ENCODE measurements around the gene ITCH. TPM values are rescaled to one million over a fixed set of nuclear protein-coding genes. Genes with fewer than 3 reads are reported as not detected.

ITCH gene
- total RNA-seq, 1 donor from 2014 or later, result 42.7 TPM

DNA sequence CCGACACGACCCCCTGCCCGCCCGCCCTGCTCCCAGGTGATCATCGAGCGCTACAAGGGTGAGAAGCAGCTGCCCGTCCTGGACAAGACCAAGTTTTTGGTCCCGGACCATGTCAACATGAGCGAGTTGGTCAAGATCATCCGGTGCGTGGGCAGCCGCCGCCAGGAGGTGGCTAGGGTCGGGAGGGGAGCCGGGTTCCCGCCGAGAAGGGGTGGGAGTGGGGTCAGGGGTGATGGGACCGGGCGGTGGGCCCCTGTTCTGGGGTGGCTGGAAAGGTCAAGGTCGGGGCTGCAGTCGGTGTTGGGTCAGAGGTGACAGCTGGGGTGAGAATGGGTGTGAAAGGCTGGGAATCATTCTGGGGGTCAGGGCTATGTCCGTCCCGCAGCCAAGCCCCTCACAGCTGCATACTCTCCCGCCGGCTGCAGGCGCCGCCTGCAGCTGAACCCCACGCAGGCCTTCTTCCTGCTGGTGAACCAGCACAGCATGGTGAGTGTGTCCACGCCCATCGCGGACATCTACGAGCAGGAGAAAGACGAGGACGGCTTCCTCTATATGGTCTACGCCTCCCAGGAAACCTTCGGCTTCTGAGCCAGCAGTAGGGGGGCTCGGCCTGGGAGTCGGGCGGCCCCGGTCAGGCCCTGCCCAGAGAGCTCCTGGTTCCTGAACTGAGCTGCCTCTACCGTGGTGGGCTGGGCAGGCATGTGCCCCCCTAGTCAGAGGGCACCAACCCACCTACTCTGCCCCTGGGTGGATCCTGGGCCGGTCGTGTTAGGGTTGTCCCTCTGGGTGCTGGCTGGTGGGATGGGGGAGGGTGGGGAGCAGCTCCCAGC, 196.5 kb downstream of the ITCH start:
- TF ChIP-seq, protein P1, sequence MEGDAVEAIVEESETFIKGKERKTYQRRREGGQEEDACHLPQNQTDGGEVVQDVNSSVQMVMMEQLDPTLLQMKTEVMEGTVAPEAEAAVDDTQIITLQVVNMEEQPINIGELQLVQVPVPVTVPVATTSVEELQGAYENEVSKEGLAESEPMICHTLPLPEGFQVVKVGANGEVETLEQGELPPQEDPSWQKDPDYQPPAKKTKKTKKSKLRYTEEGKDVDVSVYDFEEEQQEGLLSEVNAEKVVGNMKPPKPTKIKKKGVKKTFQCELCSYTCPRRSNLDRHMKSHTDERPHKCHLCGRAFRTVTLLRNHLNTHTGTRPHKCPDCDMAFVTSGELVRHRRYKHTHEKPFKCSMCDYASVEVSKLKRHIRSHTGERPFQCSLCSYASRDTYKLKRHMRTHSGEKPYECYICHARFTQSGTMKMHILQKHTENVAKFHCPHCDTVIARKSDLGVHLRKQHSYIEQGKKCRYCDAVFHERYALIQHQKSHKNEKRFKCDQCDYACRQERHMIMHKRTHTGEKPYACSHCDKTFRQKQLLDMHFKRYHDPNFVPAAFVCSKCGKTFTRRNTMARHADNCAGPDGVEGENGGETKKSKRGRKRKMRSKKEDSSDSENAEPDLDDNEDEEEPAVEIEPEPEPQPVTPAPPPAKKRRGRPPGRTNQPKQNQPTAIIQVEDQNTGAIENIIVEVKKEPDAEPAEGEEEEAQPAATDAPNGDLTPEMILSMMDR (conservative IDR thresholded peaks at IDR 0.05; ENCODE audit: low read depth, low read length), result no peak
- no peak for DNase-seq (ENCODE audit: low read depth)
- no peak overlapping the region for H3K4me3 ChIP-seq (ENCODE audit: low read depth, low read length)

- TF ChIP-seq, protein P1 (conservative IDR thresholded peaks at IDR 0.05; ENCODE audit: low read depth, low read length), result no peak
- no peak for DNase-seq (ENCODE audit: low read depth)
- no peak overlapping the region for H3K4me3 ChIP-seq (ENCODE audit: low read depth, low read length)
Observed at GRCh38 chr20:34560141-34560523, 197.1 kb downstream of the ITCH start.

GRCh38 chr20:34560614-34561013, 197.5 kb downstream of the ITCH start:
- no peak overlapping the region for H3K4me3 ChIP-seq (ENCODE audit: low read depth, low read length)
- DNase-seq (ENCODE audit: low read depth), result no peak
- TF ChIP-seq, protein P1 (conservative IDR thresholded peaks at IDR 0.05; ENCODE audit: low read depth, low read length), result no peak

Other genes starting within 250 kb of the ITCH start
- gene ASIP, start 121.8 kb upstream of the ITCH start, total RNA-seq, result not detected in 2 replicates
- 194 and 319 TPM in 2 replicates for gene AHCY, start 59.9 kb upstream of the ITCH start, total RNA-seq
- 165 and 193 TPM in 2 replicates for gene DYNLRB1, start 153.1 kb downstream of the ITCH start, total RNA-seq
- gene MAP1LC3A, start 195.4 kb downstream of the ITCH start, total RNA-seq, result 21.6 and 28.3 TPM in 2 replicates